Stomach (tissue), 9 donors: ENCODE data around the gene YPEL2. TPM values are rescaled to one million over a fixed set of nuclear protein-coding genes. Genes with fewer than 3 reads are reported as not detected.

Source experiments
- DNase-seq, 2 donors: peaks; one replicate each; pipeline versions ENCODE4 v3.0.0 to v3.0.0-alpha.2; 2013 to 2019
- H3K27ac ChIP-seq, 5 donors: fragments of 200-600 bp in 4 of 5; sonication (generic) in 4 of 5; one replicate each; pipeline ENCODE4 v1.5.1; 2013 to 2019; ENCODE audit warnings: mild to moderate bottlenecking in 1 of 5, moderate library complexity in 1 of 5
- H3K27me3 ChIP-seq, 3 donors: fragments of 200-600 bp; sonication (generic); one replicate each; pipeline ENCODE4 v1.5.1; 2017 to 2019; ENCODE audit warnings: mixed run types in 1 of 3
- H3K36me3 ChIP-seq, 4 donors: fragments of 200-600 bp; sonication (generic); 1 replicate in 3 of 4; 2 replicates in 1 of 4; pipeline ENCODE4 v1.5.1; 2016 to 2019
- H3K4me1 ChIP-seq, 4 donors: fragments of 200-600 bp; sonication (generic); one replicate each; pipeline ENCODE4 v1.5.1; 2016 to 2019
- H3K4me3 ChIP-seq, 4 donors: fragments of 200-600 bp; sonication (generic) in 3 of 4; one replicate each; pipeline ENCODE4 v1.5.1; 2016 to 2019; ENCODE audit warnings: mild to moderate bottlenecking in 1 of 4
- H3K9me3 ChIP-seq, 4 donors: fragments of 200-600 bp; sonication (generic); one replicate each; pipeline ENCODE4 v1.5.1; 2016 to 2019
- EP300 ChIP-seq: sonication (generic); formaldehyde crosslinking; IDR thresholded peaks from one replicate; pipeline ENCODE4 v1.6.1; 2017; ENCODE audit warnings: antibody characterized with exemption
- POLR2A ChIP-seq, 4 donors: fragments of 450-650 bp; IDR thresholded peaks; one replicate each; pipeline ENCODE4 v1.6.1; 2016; ENCODE audit warnings: antibody characterized with exemption in 4 of 4, control low read depth in 2 of 4, mild to moderate bottlenecking in 1 of 4, moderate library complexity in 1 of 4
- POLR2AphosphoS5 ChIP-seq, 3 donors: sonication (generic); formaldehyde crosslinking; IDR thresholded peaks; one replicate each; pipeline ENCODE4 v1.6.1; 2016; ENCODE audit warnings: antibody characterized with exemption in 3 of 3
- WGBS, 5 donors: extraction: QIAGEN DNeasy Blood & Tissue Kit in 3 of 5; methylation state at CpG; one replicate each; pipeline versions ENCODE4 v1.1.5 to v1.1.7; 2013 to 2018; 5-methylcytosine and 5-hydroxymethylcytosine counted together
- intact Hi-C: fragments of 100-400 bp; cut with DNase I; formaldehyde crosslinking; loops from one replicate; pipeline ENCODE4 v1.15.1; 2023; ENCODE audit warnings: low total_unique reads
- polyA plus RNA-seq, 3 donors: library from polyadenylated mRNA; stranded (reverse); fragments of 200-250 nt; gene quantifications; one replicate each; pipeline ENCODE4 v1.2.3, GENCODE V29; 2013
- small RNA-seq, 4 donors: library from RNA; depleted of rRNA; stranded (forward); fragments of <200 nt; gene quantifications; one replicate each; pipeline ENCODE3, GENCODE V24; 2016
- total RNA-seq, 5 donors: library from RNA; depleted of rRNA; stranded (reverse); fragments of >200 nt; gene quantifications; one replicate each; pipeline versions ENCODE4 v1.1.0 to v1.2.3, GENCODE V29; 2014 to 2016
- TF ChIP-seq, protein P1 (sequence below), 7 experiments: fragments of 450-650 bp in 4 of 7; fragments of 200-600 bp in 3 of 7; sonication (generic) in 3 of 7; IDR thresholded peaks; one replicate each; pipeline ENCODE4 v1.5.1; 2016 to 2019; ENCODE audit warnings: antibody characterized with exemption in 7 of 7, control low read depth in 2 of 7, mild to moderate bottlenecking in 1 of 7
- donor health status: healthy with polysubstance abuse.
- donor health status: Bipolar disorder and iron deficiency.
- donor health status: healthy.

The YPEL2 gene
- total and polyA plus RNA-seq, 8 donors: 4.4 to 60.8 (median 24.7) TPM

DNA sequence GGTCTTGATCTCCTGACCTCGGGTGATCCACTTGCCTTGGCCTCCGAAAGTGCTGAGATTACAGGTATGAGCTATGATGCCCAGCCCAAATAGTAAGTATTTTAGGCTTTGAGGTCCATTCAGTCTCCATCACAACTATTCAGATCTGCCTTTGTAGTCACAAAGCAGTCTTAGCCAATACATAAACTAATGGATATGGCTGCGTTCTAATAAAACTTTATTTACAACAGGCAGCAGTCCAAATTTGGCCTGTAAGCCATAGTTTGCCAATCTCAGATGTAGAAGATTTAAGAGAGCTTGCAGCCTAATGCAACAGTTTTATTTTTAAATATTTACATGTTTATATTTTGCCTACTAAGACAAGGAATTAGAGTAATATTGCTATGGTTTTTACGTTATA, 111.7 kb downstream of the YPEL2 start:
- Histone ChIP-seq H3K27me3 (no peaks in the 10 kb centered on the region), H3K27ac (no peak overlapping the region), H3K36me3 (no peaks in the 10 kb centered on the region), H3K4me3 (no peak overlapping the region), H3K4me1 (peaks cover 7 to 29% (median 16%) of the 10 kb centered on the region in 4 donors), H3K9me3 (no peaks in the 10 kb centered on the region)
- 87 to 92% (median 89%) methylated on average over 4 of the region's 4 CpGs for WGBS, 5 donors
- intact Hi-C loops: no loop called here
- no peak for DNase-seq
- no peak for TF ChIP-seq POLR2A (IDR thresholded peaks at IDR 0.05)
- TF ChIP-seq EP300: no peak
- TF ChIP-seq, protein P1, sequence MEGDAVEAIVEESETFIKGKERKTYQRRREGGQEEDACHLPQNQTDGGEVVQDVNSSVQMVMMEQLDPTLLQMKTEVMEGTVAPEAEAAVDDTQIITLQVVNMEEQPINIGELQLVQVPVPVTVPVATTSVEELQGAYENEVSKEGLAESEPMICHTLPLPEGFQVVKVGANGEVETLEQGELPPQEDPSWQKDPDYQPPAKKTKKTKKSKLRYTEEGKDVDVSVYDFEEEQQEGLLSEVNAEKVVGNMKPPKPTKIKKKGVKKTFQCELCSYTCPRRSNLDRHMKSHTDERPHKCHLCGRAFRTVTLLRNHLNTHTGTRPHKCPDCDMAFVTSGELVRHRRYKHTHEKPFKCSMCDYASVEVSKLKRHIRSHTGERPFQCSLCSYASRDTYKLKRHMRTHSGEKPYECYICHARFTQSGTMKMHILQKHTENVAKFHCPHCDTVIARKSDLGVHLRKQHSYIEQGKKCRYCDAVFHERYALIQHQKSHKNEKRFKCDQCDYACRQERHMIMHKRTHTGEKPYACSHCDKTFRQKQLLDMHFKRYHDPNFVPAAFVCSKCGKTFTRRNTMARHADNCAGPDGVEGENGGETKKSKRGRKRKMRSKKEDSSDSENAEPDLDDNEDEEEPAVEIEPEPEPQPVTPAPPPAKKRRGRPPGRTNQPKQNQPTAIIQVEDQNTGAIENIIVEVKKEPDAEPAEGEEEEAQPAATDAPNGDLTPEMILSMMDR (IDR thresholded peaks at IDR 0.05): no peak
- no peak for TF ChIP-seq POLR2AphosphoS5 (IDR thresholded peaks at IDR 0.05)

Small RNA genes within 50 kb of the gene (small RNA-seq; reads per million reads assigned to genes)
- 0 reads per million in 4 donors for gene MIR4729

Other genes with a start within 250 kb of the YPEL2 start
- gene TRIM37, start 224.8 kb upstream of the YPEL2 start, total RNA-seq: 10 to 100 TPM; 26.9 to 68.7 (median 42.8) TPM
- 1 to 10 TPM; 4.9 to 9.7 (median 6.7) TPM for gene TRIM37, start 224.8 kb upstream of the YPEL2 start, polyA plus RNA-seq
- gene SKA2, start 176.5 kb upstream of the YPEL2 start, total RNA-seq: 10 to 100 TPM in 2 of 5 donors, 1 to 10 TPM in 2, not detected in 1; 7.6 to 72.1 (median 22.4) TPM
- 10 to 100 TPM; 29.8 to 53.0 (median 34.5) TPM for gene SKA2, start 176.5 kb upstream of the YPEL2 start, polyA plus RNA-seq
- 1 to 10 TPM in 3 of 5 donors, under 1 TPM in 1, not detected in 1; 0.45 to 6.4 (median 2.7) TPM for gene PRR11, start 175.9 kb upstream of the YPEL2 start, total RNA-seq
- 1 to 10 TPM; 1.5 to 1.9 (median 1.6) TPM for gene PRR11, start 175.9 kb upstream of the YPEL2 start, polyA plus RNA-seq
- gene SMG8, start 121.6 kb upstream of the YPEL2 start, total RNA-seq: 10 to 100 TPM in 3 of 5 donors, 1 to 10 TPM in 1, under 1 TPM in 1; 0.58 to 42.0 (median 12.8) TPM
- gene SMG8, start 121.6 kb upstream of the YPEL2 start, polyA plus RNA-seq: 1 to 10 TPM; 2.9 to 3.8 (median 3.1) TPM
- gene GDPD1, start 111.1 kb upstream of the YPEL2 start, total RNA-seq: 1 to 10 TPM in 3 of 5 donors, not detected in 2; 1.7 to 8.6 (median 2.3) TPM
- 1 to 10 TPM in 2 of 3 donors, under 1 TPM in 1; 0.40 to 1.8 (median 1.2) TPM for gene GDPD1, start 111.1 kb upstream of the YPEL2 start, polyA plus RNA-seq
- 100 to 1,000 TPM in 1 of 5 donors, 10 to 100 TPM in 4; 18.7 to 109 (median 23.5) TPM for gene DHX40, start 234.0 kb downstream of the YPEL2 start, total RNA-seq
- gene DHX40, start 234.0 kb downstream of the YPEL2 start, polyA plus RNA-seq: 10 to 100 TPM; 14.0 to 30.5 (median 16.6) TPM